Prostate gland (tissue), 2 donors: ENCODE measurements around the gene POU2AF3.

Experiments
- CTCF ChIP-seq, 4 experiments: fragments of 200-600 bp in 2 of 4; fragments of 450-650 bp in 2 of 4; sonication (generic) in 2 of 4; IDR thresholded peaks; 1 replicate in 3 of 4; 2 replicates in 1 of 4; pipeline ENCODE4 v1.5.1; 2016 to 2019; ENCODE audit warnings: antibody characterized with exemption in 4 of 4, mild to moderate bottlenecking in 2 of 4, moderate library complexity in 2 of 4
- POLR2A ChIP-seq: fragments of 450-650 bp; IDR thresholded peaks from one replicate; pipeline ENCODE4 v1.6.1; 2016; ENCODE audit warnings: antibody characterized with exemption, mild to moderate bottlenecking
- POLR2AphosphoS5 ChIP-seq: sonication (generic); formaldehyde crosslinking; IDR thresholded peaks from one replicate; pipeline ENCODE4 v1.6.1; 2017; ENCODE audit warnings: antibody characterized with exemption

DNA sequence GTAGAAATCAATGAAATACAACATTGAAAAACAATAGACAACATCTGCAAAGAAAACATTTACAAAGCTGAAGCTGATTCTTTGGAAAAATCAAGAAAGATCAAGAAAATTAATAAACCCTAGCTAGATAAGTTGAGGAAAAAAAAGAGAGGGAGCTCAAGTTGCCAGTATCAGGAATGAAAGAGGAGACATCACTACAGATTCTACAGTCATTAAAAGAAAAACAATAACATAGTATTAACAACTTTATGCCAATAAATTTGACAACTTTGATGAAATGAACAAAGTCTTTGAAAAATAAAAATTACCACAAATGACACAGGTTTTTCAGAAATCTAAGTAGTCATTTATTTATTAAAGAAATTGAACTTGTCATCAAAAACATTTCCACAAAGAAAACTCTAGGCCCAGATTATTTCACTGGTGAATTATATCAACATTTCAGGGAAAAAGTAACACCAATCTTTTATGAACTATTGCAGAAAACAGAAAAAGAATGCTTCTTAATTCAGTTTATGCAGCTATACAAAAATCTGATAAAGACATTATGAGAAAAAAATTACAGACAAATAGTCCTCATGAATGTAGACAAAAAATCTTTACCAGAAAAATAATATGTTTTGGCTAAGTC lies 41.5 kb downstream of the POU2AF3 start:
- TF ChIP-seq POLR2A (no peak), CTCF (IDR thresholded peaks at IDR 0.05) (no peak), POLR2AphosphoS5 (no peak)
